Mammary epithelial cell (primary cell): Measurements from ENCODE around the gene NDUFS2.

Experiments
- EZH2 ChIP-seq: IDR thresholded peaks from 2 replicates; pipeline ENCODE4 v1.6.1; 2012; ENCODE audit warnings: low read length, inconsistent platforms, borderline replicate concordance
- TF ChIP-seq, protein P1 (sequence below), 2 donors: IDR thresholded peaks in 1 of 2; conservative IDR thresholded peaks in 1 of 2; 2 replicates each; pipeline ENCODE4 v1.5.1; 2011 to 2012; ENCODE audit warnings: inconsistent platforms in 2 of 2, low read length in 2 of 2, mild to moderate bottlenecking in 2 of 2, control low read depth in 1 of 2, low read depth in 1 of 2; ENCODE audit not compliant: insufficient read depth in 1 of 2; ENCODE audit errors: extremely low read depth in 1 of 2

DNA sequence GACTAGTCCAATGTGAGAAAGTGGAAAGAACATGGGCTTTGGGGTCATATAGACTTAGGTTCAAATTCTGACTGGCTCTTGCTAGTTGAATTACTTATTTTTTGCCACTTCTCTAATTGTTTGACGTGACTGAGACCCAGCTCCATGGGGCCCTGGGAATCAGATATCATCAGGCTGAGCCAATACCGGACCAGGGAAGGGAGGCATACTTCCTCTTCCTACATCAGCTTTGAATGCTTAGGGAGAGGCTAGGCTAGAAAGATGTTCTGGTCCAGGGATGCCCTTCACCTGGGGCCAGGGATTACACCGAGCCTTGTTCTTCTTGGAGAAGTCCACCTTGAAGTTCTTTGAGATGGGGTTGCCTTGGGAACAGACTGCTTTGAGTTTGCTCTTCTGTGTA is 39.5 kb downstream of the NDUFS2 start:
- TF ChIP-seq, protein P1, sequence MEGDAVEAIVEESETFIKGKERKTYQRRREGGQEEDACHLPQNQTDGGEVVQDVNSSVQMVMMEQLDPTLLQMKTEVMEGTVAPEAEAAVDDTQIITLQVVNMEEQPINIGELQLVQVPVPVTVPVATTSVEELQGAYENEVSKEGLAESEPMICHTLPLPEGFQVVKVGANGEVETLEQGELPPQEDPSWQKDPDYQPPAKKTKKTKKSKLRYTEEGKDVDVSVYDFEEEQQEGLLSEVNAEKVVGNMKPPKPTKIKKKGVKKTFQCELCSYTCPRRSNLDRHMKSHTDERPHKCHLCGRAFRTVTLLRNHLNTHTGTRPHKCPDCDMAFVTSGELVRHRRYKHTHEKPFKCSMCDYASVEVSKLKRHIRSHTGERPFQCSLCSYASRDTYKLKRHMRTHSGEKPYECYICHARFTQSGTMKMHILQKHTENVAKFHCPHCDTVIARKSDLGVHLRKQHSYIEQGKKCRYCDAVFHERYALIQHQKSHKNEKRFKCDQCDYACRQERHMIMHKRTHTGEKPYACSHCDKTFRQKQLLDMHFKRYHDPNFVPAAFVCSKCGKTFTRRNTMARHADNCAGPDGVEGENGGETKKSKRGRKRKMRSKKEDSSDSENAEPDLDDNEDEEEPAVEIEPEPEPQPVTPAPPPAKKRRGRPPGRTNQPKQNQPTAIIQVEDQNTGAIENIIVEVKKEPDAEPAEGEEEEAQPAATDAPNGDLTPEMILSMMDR (conservative IDR thresholded peaks at IDR 0.05 in 1 of 2, IDR thresholded peaks at IDR 0.05 in 1 of 2; ENCODE audit: extremely low read depth in 1 of 2, insufficient read depth in 1 of 2, low read depth in 1 of 2, low read length in 2 of 2): no peak
- no peak for TF ChIP-seq EZH2
